Mucosa of descending colon (tissue), 3 donors: ENCODE results near the gene CDH26. TPM values are rescaled to one million over a fixed set of nuclear protein-coding genes. Genes with fewer than 3 reads are reported as not detected.
"Not testable (repeated sequence)": the region's sequence is repeated elsewhere in the genome, so short reads cannot be mapped to it uniquely, and the experiment has no call there.

Experiments
- ATAC-seq: fragments of 200-7000 bp; cut with Tn5 transposase; one replicate; pipeline ENCODE4 v1.9.1; 2020; ENCODE audit warnings: mild to moderate bottlenecking, moderate library complexity
- DNase-seq, 3 donors: peaks; one replicate each; pipeline ENCODE4 v3.0.0-alpha.2; 2020
- H3K36me3 ChIP-seq: fragments of 200-600 bp; one replicate; pipeline ENCODE4 v1.8.0; 2021; ENCODE audit warnings: low read depth, mild to moderate bottlenecking
- H3K4me1 ChIP-seq: fragments of 200-600 bp; one replicate; pipeline ENCODE4 v1.8.0; 2021; ENCODE audit warnings: low read depth, mild to moderate bottlenecking
- H3K4me3 ChIP-seq: fragments of 200-600 bp; one replicate; pipeline ENCODE4 v1.8.0; 2021; ENCODE audit warnings: mild to moderate bottlenecking
- H3K9me3 ChIP-seq: fragments of 200-600 bp; one replicate; pipeline ENCODE4 v1.8.0; 2021; ENCODE audit warnings: mild to moderate bottlenecking
- CTCF ChIP-seq: fragments of 200-600 bp; IDR thresholded peaks from one replicate; pipeline ENCODE4 v1.8.0; 2022; ENCODE audit warnings: antibody characterized with exemption, mild to moderate bottlenecking
- intact Hi-C, 2 donors: fragments of 100-400 bp; cut with DNase I in 1 of 2; cut with micrococcal nuclease in 1 of 2; formaldehyde crosslinking; loops; one replicate each; pipeline versions ENCODE4 v1.11.0 to v1.11.1; 2022; cut with DNase I, micrococcal nuclease
- total RNA-seq, 3 donors: library from RNA; stranded (reverse); fragmentation: NEBNext Ultra II Directional in 2 of 3; extraction: Animal tissue kit (Norgen Biotek cat#: 25700) in 2 of 3; gene quantifications; one replicate each; pipeline versions ENCODE4 v1.2.1 to v1.2.4, GENCODE V29; 2021 to 2023
- donor health status: DM: no; HTN: no; CAD: no; lungs with moderate emphysema.
- donor health status: DM: no; HTN: no; CAD: no.
- donor health status: DM: no; HTN: yes; CAD: no.

Gene CDH26
- total RNA-seq, 3 donors from 2014 or later, result 0.48 to 2.2 (median 1.4) TPM

DNA sequence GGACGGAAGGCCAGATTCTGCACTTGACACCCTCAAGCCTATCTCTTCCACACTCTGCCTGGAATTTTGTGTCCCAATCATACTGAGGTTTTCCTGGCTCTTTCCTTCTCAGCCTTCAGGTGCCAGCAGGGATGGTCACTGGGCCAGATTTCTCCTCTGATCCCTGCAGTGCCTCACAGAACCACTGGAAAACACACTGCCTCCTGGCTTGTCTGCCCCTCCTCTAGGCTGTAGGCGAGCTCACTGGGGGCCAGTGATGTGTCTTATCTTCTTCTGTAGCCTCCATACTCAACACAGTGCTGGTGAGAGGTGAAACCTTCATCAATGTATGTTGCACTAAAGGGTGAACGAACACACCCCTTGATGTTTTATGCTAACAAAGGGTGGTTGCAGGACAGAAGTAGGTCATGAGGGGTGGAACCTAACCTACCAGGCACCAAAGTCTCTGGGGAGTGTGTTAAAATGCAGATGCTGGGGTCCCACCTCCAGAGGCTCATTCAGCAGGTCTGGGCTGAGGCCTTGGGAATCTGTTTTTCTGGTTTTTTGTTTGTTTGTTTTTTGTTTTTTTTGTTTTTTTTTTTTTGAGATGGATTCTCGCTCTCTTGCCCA lies 80.3 kb downstream of the CDH26 start:
- no peak for ATAC-seq
- Histone ChIP-seq H3K9me3 (no peaks in the 10 kb centered on the region), H3K4me1 (no peaks in the 10 kb centered on the region), H3K4me3 (no peak overlapping the region), H3K36me3 (no peaks in the 10 kb centered on the region)
- intact Hi-C loops, result no loop called here
- DNase-seq, result no peak
- TF ChIP-seq CTCF, result no peak

DNA sequence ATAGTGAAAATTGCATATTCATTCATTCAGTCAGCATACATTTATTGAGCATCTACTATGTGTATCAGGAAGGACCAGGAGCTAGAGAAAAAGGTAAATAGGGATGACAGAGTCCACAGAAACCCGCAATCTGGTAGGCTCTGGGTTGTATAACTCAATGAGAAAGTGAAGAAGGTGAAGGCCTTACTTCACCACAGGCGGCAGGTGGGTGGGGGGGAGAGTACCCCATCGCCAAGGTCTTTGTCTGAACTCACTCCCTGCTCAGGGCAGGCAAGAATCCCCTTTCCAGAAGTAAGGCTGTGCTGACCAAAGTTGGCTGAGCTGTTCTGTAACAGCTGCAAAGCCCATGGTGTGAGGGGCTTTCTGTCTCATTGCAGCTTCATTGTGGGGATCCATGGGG lies 81.3 kb downstream of the CDH26 start:
- TF ChIP-seq CTCF, result no peak
- no peak for ATAC-seq

DNA sequence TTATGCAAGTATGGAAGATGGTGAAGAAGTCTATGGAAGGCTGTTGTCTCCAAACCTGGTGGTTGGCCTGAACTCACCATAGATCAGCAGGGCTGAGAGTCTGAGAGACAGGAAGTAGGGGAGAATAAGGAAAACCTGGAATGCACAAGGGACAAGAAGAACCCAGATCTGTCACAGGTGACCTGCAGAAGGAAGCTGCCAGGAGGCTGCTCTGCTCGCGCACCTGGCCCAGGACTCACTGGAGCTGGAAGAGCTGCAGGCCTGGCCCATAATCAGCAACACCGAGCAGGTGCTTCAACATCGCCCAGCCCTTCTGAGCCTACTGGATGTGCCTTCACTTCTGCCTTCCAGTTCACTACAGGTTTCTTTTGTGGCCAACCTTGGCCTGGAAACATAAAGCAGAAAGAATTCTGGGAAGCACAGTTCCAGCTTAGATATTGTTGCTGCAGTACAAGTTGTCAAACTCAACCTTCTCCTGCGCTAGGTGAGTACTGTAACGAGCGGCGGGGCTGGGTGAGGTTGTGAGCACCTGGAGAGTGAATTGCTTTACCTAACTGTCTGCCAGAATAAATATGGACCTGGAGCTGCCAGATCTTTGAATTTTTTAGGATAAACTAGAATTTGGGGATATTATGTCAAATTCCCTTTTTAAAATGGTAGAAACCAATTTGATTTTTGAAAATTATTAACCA lies 82.4 kb downstream of the CDH26 start:
- no peak for TF ChIP-seq CTCF
- H3K4me1 ChIP-seq, result no peaks in the 10 kb centered on the region
- ATAC-seq (no peak), DNase-seq (no peak)
- no peaks in the 10 kb centered on the region for H3K9me3 ChIP-seq
- H3K4me3 ChIP-seq, result no peak overlapping the region
- intact Hi-C loops, result no loop called here
- no peaks in the 10 kb centered on the region for H3K36me3 ChIP-seq

More for the DNA sequence above, 81.3 kb downstream of the CDH26 start:
- intact Hi-C loops, result no loop called here
- no peaks in the 10 kb centered on the region for H3K9me3 ChIP-seq
- no peak for DNase-seq
- no peaks in the 10 kb centered on the region for H3K36me3 ChIP-seq
- no peak overlapping the region for H3K4me3 ChIP-seq
- no peaks in the 10 kb centered on the region for H3K4me1 ChIP-seq

DNA sequence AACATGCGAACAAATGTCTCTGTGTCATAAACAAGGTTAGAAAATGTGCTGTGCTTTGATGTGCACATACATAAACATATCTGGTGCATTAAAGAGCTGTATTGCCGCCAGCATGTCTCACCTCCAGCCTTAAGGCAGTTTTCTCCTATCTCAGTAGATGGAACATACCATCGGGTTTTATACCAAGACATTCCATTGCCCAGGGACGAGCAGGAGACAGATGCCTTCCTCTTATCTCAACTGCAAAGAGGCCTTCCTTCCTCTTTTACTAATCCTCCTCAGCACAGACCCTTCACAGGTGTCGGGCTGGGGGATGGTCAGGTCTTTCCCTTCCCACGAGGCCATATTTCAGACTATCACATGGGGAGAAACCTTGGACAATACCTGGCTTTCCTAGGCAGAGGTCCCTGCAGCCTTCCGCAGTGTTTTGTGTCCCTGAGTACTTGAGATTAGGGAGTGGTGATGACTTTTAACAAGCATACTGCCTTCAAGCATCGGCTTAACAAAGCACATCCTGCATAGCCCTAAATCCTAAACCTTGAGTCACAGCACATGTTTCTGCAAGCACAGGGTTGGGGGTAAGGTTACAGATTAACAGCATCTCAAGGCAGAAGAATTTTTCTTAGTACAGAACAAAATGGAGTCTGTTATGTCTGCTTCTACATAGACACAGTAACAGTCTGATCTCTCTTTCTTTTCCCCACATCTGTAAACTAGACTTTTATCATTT lies 83.4 kb downstream of the CDH26 start:
- intact Hi-C loops, DNase-seq, H3K4me3 ChIP-seq, H3K4me1 ChIP-seq, H3K36me3 ChIP-seq, ATAC-seq, H3K9me3 ChIP-seq: not testable (repeated sequence)

DNA sequence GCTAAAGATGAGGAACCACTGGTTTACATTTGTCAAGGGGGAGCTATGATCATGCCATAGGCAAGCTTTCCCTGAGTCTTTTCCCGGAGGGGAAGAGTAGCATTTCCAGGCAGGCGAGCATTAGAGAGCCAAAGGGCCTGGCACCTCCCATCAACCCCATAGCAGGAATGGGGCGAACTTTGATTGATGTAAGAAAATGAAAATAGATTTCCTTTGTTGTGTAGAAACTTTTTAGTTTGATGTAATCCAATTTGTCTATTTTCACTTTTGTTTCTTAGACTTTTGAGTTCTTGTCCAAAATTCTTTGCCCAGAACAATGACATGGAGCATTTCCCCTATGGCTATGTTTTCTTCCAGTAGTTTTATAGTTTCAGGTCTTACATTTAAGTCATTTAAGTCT lies 85.2 kb downstream of the CDH26 start:
- DNase-seq, result no peak
- no peaks in the 10 kb centered on the region for H3K36me3 ChIP-seq
- intact Hi-C loops, result no loop called here
- no peak for ATAC-seq
- no peak for TF ChIP-seq CTCF
- no peaks in the 10 kb centered on the region for H3K9me3 ChIP-seq
- H3K4me3 ChIP-seq, result no peak overlapping the region
- no peaks in the 10 kb centered on the region for H3K4me1 ChIP-seq

DNA sequence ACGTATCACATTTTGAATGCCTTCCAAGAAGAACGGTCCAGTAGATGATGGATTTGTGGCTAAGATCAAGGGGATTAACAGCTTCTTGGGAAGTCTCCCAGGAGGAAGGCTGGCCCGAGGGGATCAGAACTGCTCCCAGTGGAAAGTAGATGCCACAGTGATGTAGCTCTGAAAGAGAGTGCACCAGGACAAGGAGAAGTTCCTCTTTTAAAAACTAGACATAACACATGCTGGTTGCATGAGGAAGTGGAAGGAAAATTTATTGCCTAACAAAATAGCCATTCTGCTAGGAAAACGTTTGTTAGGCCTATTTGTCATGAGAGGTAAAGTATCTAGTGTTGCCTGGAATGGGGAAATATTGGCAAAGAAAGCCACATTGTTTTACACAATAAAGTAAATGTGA lies 87.8 kb downstream of the CDH26 start:
- Histone ChIP-seq H3K36me3 (no peaks in the 10 kb centered on the region), H3K9me3 (no peaks in the 10 kb centered on the region), H3K4me1 (no peaks in the 10 kb centered on the region), H3K4me3 (no peak overlapping the region)
- intact Hi-C loops, result no loop called here
- no peak for DNase-seq
- no peak for TF ChIP-seq CTCF
- no peak for ATAC-seq
